A549 treated with AZD9567 at 1 μM for 4 hours (cell line): ENCODE measurements around the gene OR51F2. TPM values are rescaled to one million over a fixed set of nuclear protein-coding genes. Genes with fewer than 3 reads are reported as not detected.

Experiments
- total RNA-seq: library from RNA; stranded (reverse); fragments of 200-300 nt; extraction: Qiagen RNA extraction; gene quantifications from 5 replicates; pipeline ENCODE4 v1.2.3, GENCODE V29; 2022; ENCODE audit not compliant: insufficient read depth

The OR51F2 gene
- total RNA-seq = not detected in 5 replicates

GRCh38 chr11:4821021-4821420 is at the start of gene OR51F2:
OR51F2 (plus strand) TSS chr11:4821321; CDS start chr11:4821422, 101 bp downstream.

GRCh38 chr11:4804280-4804679 is 16.8 kb upstream of the OR51F2 start, which contains the start of gene OR52R1:
OR52R1 (minus strand) TSS chr11:4804380; CDS start chr11:4804380, 0 bp downstream.

GRCh38 chr11:4848908-4849532 is 27.9 kb downstream of the OR51F2 start, which contains the start of gene OR51S1:
OR51S1 (minus strand) TSS chr11:4849208; CDS start chr11:4849208, 0 bp downstream.

Other genes starting within 250 kb of the OR51F2 start
- gene OR52I2, start 239.6 kb upstream of the OR51F2 start, total RNA-seq = not detected in 5 replicates
- gene OR52I1, start 227.3 kb upstream of the OR51F2 start, total RNA-seq = not detected in 5 replicates
- gene TRIM68, start 213.1 kb upstream of the OR51F2 start, total RNA-seq = 8.5 to 10.6 TPM (median 9.7 TPM) in 5 replicates
- not detected in 5 replicates for gene OR51D1, start 183.8 kb upstream of the OR51F2 start, total RNA-seq
- not detected in 5 replicates for gene OR51E1, start 177.3 kb upstream of the OR51F2 start, total RNA-seq
- gene OR51E2, start 123.5 kb upstream of the OR51F2 start, total RNA-seq = not detected in 5 replicates
- not detected in 5 replicates for gene MMP26, start 116.5 kb upstream of the OR51F2 start, total RNA-seq
- gene OR51F1, start 51.4 kb upstream of the OR51F2 start, total RNA-seq = not detected in 5 replicates
- not detected in 5 replicates for gene OR52R1, start 16.9 kb upstream of the OR51F2 start, total RNA-seq
- not detected in 5 replicates for gene OR51S1, start 27.9 kb downstream of the OR51F2 start, total RNA-seq
- not detected in 5 replicates for gene OR51T1, start 60.6 kb downstream of the OR51F2 start, total RNA-seq
- not detected in 5 replicates for gene OR51A7, start 82.5 kb downstream of the OR51F2 start, total RNA-seq
- gene OR51G2, start 98.0 kb downstream of the OR51F2 start, total RNA-seq = not detected in 5 replicates
- gene OR51G1, start 103.0 kb downstream of the OR51F2 start, total RNA-seq = not detected in 5 replicates
- gene OR51A4, start 126.3 kb downstream of the OR51F2 start, total RNA-seq = not detected in 5 replicates
- not detected in 5 replicates for gene OR51A2, start 134.4 kb downstream of the OR51F2 start, total RNA-seq
- not detected in 5 replicates for gene OR51L1, start 173.5 kb downstream of the OR51F2 start, total RNA-seq
- not detected in 5 replicates for gene OR52J3, start 225.2 kb downstream of the OR51F2 start, total RNA-seq
- not detected in 5 replicates for gene OR52E2, start 238.3 kb downstream of the OR51F2 start, total RNA-seq
- not detected in 5 replicates for gene OR52E1, start 248.3 kb downstream of the OR51F2 start, total RNA-seq